Astrocyte (in vitro differentiated cells and primary cell): ENCODE results near the gene LRRC10.

Experiments used
- CTCF ChIP-seq: IDR thresholded peaks from 2 replicates; pipeline ENCODE4 v1.5.1; 2011; ENCODE audit warnings: low read depth, mild to moderate bottlenecking, inconsistent platforms, low read length, moderate library complexity; ENCODE audit not compliant: insufficient read depth
- EZH2 ChIP-seq: IDR thresholded peaks from 2 replicates; pipeline ENCODE4 v1.6.1; 2012; ENCODE audit warnings: mild to moderate bottlenecking, low read length, inconsistent platforms; ENCODE audit not compliant: insufficient read depth

GRCh38 chr12:69601962-69602685 is 8.6 kb downstream of the LRRC10 start:
- TF ChIP-seq CTCF (no peak), EZH2 (no peak)
